ENCODE measurements around the gene CCDC154. TPM values are rescaled to one million over a fixed set of nuclear protein-coding genes. Genes with fewer than 3 reads are reported as not detected.
A peak's percentile ranks its signal among the peaks of the same experiment; 100 is the strongest.

Gene CCDC154
- total and polyA plus RNA-seq, 9 of the 15 experiments (the other 6 are each of a cell fraction or from before 2014, with no cell fraction given): 0.15 to 1.4 (median 0.20) TPM; not detected in 5

- no peak for TF ChIP-seq SRSF7 (optimal IDR thresholded peaks at IDR 0.05; ENCODE audit: low read depth, low read length)
- no peak for TF ChIP-seq SIN3A (IDR thresholded peaks at IDR 0.05; ENCODE audit: borderline replicate concordance in 2 of 2, control insufficient read depth in 1 of 2, low read depth in 2 of 2, low read length in 2 of 2)
- TF ChIP-seq NCOA6 (IDR thresholded peaks at IDR 0.05): no peak
- no peak for TF ChIP-seq PRMT5 (CRISPR knock-in tag; IDR thresholded peaks at IDR 0.05)
- peak; percentile 57; the same call in 1 of the 2 replicates for TF ChIP-seq SMARCA4 (IDR thresholded peaks at IDR 0.05)
- TF ChIP-seq ZNF174 (CRISPR knock-in tag; IDR thresholded peaks at IDR 0.05): no peak
- TF ChIP-seq, protein P1, sequence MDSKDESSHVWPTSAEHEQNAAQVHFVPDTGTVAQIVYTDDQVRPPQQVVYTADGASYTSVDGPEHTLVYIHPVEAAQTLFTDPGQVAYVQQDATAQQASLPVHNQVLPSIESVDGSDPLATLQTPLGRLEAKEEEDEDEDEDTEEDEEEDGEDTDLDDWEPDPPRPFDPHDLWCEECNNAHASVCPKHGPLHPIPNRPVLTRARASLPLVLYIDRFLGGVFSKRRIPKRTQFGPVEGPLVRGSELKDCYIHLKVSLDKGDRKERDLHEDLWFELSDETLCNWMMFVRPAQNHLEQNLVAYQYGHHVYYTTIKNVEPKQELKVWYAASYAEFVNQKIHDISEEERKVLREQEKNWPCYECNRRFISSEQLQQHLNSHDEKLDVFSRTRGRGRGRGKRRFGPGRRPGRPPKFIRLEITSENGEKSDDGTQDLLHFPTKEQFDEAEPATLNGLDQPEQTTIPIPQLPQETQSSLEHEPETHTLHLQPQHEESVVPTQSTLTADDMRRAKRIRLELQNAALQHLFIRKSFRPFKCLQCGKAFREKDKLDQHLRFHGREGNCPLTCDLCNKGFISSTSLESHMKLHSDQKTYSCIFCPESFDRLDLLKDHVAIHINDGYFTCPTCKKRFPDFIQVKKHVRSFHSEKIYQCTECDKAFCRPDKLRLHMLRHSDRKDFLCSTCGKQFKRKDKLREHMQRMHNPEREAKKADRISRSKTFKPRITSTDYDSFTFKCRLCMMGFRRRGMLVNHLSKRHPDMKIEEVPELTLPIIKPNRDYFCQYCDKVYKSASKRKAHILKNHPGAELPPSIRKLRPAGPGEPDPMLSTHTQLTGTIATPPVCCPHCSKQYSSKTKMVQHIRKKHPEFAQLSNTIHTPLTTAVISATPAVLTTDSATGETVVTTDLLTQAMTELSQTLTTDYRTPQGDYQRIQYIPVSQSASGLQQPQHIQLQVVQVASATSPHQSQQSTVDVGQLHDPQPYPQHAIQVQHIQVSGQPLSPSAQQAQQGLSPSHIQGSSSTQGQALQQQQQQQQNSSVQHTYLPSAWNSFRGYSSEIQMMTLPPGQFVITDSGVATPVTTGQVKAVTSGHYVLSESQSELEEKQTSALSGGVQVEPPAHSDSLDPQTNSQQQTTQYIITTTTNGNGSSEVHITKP (IDR thresholded peaks at IDR 0.05; ENCODE audit: partially characterized antibody): no peak
- TF ChIP-seq ZNF146 (CRISPR knock-in tag; IDR thresholded peaks at IDR 0.05; ENCODE audit: unreplicated experiment): no peak
- peak; percentile 97 for TF ChIP-seq LEF1 (IDR thresholded peaks at IDR 0.05)
- no peak for TF ChIP-seq RBM22 (IDR thresholded peaks at IDR 0.05; ENCODE audit: low read depth, low read length, poor library complexity, severe bottlenecking)
- no peak for TF ChIP-seq PHTF2 (CRISPR knock-in tag; IDR thresholded peaks at IDR 0.05)
- TF ChIP-seq ZNF124 (CRISPR knock-in tag; IDR thresholded peaks at IDR 0.05): no peak
- TF ChIP-seq ZNF224 (CRISPR knock-in tag; IDR thresholded peaks at IDR 0.05): no peak
- no peak for TF ChIP-seq ESRRB (CRISPR knock-in tag; IDR thresholded peaks at IDR 0.05; ENCODE audit: borderline replicate concordance)
- TF ChIP-seq ERF (CRISPR knock-in tag; IDR thresholded peaks at IDR 0.05): no peak
- no peak for TF ChIP-seq MAFF (IDR thresholded peaks at IDR 0.05; ENCODE audit: low read length)
- no peak for TF ChIP-seq SMARCC2 (IDR thresholded peaks at IDR 0.05; ENCODE audit: low read depth)
- TF ChIP-seq, protein P2, sequence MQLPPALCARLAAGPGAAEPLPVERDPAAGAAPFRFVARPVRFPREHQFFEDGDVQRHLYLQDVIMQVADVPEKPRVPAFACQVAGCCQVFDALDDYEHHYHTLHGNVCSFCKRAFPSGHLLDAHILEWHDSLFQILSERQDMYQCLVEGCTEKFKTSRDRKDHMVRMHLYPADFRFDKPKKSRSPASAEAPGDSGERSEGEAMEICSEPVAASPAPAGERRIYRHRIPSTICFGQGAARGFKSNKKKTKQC (CRISPR knock-in tag; IDR thresholded peaks at IDR 0.05): no peak
- TF ChIP-seq GATAD2B (IDR thresholded peaks at IDR 0.05; ENCODE audit: borderline replicate concordance): no peak
- no peak for TF ChIP-seq RREB1 (CRISPR knock-in tag; IDR thresholded peaks at IDR 0.05)
- no peak for TF ChIP-seq RBM39 (optimal IDR thresholded peaks at IDR 0.05; ENCODE audit: low read depth, low read length)
Observed at GRCh38 chr16:1472974-1473373, 28.6 kb upstream of the CCDC154 start (continued).
